ENCODE measurements around the gene FSD2.
"Not testable (repeated sequence)": the region's sequence is repeated elsewhere in the genome, so short reads cannot be mapped to it uniquely, and the experiment has no call there.

FSD2 gene

DNA sequence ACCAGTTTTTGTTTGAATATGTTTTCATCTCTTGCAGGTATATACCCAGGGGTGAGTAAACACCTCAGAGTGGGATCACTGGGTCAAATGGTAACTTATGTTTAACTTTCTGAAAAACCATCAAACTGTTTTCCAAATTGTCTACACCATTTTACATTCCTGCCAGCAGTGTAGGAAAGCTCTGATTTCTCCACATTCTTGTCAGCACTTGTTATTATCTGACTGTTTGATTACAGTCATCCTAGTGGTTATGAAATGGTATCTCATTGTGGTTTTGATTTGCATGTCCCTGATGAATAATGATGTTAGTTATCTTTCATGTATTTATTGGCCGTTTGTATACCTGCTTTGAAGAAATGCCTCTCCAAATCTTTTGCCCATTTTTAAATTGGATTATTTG, 13.8 kb downstream of the FSD2 start:
- no peak for DNase-seq (ENCODE audit: low spot score)

DNA sequence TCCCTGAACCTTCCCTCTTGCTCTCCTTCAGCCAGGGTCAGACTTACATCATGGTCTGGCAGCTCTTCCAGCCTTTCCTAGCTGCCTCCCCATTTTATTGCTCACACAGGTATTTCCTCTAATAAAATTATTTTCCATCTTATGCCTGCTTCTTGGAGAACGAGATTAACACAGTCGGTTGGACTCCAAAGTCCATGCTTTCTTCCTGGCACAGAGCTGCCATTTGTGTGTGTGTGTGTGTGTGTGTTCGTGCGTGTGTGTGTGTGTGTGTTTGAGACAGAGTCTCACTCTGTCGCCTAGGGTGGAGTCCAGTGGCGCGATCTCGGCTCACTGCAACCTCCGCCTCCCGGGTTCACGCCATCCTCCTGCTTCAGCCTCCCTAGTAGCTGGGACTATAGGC, 15.5 kb downstream of the FSD2 start:
- no peak for DNase-seq (ENCODE audit: low spot score)

DNA sequence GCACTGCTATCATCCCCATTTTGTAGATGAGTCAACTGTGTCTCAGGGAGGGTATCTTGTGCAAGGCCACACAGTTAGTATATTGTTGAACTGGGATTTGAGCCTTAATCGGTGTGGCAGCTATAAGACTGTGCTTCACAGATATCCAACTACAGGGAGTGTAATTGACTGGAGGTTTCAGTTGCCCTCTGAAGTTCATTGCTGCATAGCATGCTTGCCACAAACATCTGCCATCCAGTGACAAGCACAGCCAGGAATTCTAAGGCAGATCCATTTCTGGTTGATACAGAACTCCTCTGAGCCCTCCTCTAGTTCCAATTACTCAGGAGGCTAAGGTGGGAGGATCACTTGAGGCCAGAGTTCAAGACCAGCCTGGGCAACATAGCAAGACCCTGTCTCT, 16.4 kb downstream of the FSD2 start:
- no peak for DNase-seq (ENCODE audit: low spot score)

DNA sequence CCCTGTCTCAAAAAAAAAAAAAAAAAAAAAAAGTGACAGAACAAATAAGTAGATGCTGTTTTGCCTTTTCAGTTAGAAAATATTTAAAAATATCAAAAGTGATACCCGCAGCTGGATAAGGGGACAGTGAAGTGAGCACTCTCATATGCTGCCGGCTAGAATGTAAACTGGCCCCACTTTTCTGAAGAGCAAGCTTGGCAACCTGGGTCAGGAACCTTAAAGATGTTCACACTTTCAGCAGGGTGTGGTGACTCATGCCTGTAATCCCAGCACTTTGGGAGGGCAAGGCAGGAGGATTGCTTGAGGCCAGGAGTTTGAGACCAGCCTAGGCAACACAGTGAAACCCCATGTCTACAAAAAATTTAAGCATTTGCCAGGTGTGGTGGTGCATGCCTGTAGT, 17.4 kb downstream of the FSD2 start:
- DNase-seq (ENCODE audit: low spot score), result no peak

DNA sequence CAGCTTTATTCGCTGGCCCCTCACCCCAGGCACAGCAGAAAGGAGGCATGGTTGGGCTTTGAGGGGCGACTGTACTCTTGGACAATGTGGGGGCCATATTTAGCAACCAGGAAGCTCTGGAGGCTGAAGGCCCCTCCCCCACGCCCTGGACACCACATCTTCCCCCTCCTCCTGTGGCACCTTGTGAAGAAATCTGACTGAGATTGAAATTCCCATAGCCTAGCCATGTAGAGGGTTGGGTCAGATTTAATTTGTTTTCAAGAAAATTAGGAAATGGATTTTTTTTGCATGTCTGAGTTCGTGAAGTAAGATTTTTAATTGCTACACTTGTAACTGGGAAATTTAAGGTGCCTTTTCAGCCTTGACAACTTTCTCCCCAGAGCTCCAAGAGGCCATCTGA, 24.5 kb downstream of the FSD2 start:
- DNase-seq (ENCODE audit: low spot score), result no peak

DNA sequence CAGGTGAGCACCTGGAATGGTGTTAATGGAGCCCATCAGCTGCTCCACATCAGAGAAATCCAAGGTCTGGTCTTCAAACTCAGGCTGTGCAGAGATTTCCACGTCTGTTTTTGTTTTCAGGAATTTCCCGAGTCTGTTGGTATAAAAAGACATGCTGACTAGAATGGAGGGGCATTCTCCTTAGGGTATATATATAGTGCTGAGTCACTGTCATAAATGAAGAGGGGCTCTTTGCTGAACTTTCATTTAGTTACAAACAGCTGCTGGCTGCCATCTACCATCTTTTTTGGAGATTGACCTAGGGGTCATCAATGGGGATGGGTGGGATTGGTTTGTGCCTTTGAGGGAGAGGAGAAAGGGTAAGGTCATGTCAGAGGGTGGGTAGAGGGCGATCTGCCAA, 27.1 kb downstream of the FSD2 start:
- DNase-seq (ENCODE audit: low spot score), result no peak

DNA sequence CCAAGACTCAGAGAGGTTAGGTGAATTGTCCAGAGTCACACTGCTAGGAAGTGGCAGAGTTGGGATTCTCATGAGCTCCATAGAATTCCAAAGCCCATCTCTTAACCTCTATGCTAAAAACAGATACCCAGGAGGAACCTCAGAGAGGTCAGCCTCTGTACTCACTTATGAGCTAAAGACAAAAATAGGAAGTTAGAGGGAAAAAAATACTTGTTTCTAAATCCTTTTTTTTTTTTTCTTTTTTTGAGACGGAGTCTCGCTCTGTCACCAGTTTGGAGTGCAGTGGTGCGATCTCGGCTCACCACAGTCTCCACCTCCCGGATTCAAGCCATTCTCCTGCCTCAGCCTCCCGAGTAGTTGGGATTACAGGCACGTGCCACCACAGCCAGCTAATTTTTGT, 31.4 kb downstream of the FSD2 start:
- DNase-seq (ENCODE audit: low spot score), result no peak

DNA sequence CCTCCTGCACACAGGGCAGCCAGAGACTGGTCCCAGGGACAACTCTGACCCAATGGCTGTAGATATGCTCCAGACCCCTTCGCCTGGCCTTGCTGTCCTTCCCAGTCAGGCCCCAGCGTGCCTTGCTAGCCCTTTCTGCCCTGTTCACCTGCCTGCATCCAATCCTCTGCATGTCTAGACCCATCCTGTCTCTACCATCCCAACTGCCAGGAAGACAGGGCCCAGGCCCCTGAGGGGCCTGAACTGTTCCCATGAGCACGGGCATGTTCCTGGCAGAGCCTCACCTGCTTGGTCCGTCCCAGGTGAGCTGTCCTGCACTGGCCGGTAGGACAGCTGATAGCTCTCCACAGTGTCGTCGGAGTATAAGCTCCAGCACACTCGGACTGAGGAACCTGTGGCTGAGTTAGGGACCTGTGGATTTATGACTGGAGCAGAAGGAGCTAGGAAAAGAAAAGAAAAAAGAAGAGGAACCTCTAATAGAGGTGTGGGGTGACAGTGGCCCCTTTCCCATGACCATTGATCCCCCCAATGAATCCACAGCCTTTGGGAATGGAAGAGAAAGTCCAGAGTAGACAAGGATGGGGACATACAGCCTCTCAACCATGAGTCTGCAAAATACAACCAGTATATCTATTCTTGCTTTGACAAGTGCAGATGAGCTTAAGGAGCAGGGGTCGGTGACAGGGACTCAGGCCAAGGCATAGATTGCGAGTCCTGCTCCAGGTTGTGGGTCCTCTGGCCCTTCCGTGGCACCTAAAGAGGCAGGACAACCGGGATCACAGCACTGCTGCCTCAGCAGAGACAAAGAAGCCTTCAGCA, 33.9 kb downstream of the FSD2 start:
- DNase-seq (ENCODE audit: low spot score), result no peak

DNA sequence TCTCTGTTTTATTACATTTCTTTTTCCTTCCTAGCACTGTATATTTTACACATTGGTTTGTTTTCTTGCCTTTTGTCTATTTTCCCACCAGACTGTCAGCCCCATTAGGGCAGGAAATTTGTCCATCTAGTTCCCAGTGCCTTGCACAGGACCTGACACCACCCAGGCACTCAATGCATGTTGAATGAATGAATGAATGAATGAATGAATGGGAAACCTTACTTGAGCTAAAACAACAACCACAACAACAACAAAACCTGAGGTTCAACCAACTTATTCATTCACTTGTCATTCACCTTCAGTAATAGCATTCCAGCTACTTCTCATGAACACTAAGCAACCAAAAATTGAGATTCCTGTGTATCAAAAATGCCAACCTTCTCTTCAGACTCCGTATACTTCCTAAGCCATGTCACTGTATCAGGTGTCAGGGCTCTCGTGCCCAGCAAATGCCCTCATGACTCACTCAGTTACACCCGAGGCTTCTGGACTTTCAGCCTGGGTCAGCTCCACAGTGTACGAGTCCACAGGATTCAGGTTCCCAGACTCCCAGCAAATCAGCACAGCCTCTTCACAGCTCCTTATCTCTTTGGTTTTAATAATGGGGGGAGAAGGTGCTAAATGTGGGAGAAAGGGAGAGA, 37.3 kb downstream of the FSD2 start:
- no peak for DNase-seq (ENCODE audit: low spot score)

DNA sequence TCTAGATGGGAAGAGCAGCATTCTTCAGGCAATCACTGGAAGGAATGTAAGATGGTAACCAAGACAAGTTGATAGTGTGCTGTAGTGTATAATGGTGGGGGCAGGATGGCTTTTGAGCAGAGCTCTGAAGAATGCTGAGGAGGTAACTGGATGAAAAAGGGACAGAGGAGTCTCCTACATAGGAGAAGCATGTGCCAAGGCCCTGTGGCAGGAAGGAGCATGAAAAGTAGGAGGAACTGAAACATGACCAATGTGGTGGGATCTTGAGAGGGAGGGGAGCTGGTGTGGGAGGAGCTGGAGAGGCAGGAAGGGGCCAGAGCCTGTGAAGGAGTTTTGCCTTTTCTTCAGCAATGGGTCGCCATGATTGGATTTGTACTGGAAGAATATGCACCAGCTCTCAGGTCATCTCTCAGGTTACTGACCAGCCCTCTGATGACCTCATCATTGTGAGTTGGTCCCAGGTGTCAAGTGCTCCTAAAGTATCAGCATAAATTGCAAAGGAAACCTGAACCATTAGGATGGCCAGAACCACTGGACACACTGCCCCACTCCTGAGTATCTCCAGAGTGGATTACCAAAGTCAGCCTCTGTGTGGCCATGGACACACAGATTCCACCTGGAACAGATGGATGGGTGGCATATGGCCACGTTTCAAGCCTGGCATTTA, 38.6 kb downstream of the FSD2 start:
- DNase-seq (ENCODE audit: low spot score), result no peak

DNA sequence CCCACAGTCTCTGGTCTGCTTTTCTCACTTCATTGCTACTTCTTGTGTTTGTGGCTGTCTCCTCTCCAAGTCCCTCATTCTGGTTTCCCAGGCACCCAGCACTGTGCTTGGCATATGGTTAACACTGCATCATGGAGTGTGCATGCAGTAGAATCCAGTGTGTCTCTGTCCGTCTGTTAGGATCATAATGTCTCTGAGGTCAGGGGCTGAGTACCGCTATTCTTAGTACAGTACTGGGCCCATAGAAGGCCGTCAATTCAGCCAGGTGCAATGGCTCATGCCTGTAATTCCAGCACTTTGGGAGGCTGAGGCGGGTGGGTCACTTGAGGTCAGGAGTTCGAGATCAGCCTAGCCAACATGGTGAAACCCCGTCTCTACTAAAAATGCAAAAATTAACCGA, 39.7 kb downstream of the FSD2 start:
- DNase-seq (ENCODE audit: low spot score), result not testable (repeated sequence)

DNA sequence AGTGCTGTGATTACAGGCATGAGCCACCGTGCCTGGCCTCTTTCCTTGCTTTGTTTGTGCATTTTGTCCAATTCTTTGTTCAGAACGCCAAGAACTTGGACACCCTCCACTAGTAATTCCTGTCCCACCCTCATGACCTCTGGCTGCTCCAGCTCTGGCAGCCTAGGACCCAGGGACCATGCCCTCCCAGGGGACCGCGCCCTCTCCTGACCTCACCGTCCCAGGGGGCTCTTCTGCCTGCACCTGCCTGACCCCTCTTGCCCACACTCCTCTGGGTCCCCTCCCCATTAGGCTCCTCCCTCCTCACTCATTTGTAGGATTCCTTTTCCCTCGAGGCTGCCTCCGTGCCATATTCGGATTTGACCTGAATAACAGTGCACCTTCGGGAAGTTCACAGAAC, 41.1 kb downstream of the FSD2 start:
- no peak for DNase-seq (ENCODE audit: low spot score)

DNA sequence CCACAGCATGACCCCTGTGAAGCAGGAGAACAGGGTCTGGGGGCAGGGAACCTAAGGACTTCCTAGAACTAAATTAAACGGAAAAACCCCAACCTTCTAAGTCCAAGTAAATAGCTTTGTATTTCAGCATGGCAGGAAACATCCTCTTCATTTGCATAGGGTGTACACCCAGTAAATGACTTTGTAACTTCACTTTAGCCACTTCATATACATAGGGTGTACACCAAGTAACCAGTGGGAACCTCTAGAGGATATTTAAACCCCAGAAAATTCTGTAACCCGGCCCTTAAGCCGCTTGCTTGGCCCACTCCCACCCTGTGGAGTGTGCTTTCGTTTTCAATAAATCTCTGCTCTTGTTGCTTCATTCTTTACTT, 41.8 kb downstream of the FSD2 start:
- no peak for DNase-seq (ENCODE audit: low spot score)

DNA sequence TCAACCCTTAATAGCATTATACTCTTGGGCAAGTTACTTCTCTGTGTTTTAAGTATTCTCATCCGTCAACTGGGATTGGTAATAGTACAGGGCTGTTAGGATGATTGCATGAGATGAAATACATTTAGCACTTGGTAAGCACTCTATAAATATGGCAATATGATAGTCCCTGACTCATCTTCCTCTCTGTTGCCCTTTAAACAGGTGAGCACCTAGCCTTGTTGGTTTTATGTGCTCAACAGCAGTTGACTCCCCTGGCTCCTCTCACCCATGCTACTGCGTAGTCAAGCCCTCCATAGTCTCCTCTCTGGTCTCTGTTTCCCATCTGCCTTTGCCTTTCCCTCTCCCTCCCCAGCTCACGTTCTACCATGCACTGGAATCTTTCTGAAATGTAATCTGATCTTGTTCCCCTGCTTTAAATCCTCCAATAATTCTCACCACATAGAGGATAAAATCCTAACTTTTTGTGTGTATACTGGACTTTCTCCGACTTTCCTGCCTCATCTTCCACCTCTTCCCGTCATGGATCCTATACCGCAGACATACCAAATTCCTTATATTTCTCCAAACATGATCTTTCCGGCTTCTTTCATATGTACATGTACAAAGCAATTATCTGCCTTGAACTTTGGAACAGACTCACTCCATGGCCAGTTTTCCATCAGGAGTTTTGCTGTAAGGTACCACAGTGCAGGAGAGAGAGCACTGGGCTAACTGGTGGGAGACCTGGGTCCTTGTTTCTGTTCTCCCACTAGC, 42.3 kb downstream of the FSD2 start:
- no peak for DNase-seq (ENCODE audit: low spot score)

DNA sequence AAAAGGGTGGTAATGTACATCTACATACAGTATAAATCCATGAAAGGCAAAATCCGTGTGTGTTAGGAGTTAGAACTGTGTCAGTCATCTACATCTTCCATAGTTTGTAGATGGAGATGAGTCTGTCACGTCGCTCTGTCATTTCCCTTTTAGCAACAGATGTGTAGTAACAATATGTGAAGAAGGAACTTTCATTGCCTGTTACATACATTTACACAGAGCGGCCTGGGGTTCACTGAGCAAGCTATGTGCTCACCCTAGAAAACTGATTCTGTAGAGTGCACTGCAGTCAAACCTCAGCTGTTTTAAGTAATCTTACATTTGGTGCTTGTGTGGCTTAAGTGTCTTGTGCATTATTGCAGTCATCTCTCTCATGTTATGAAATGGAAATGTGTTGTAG, 54.6 kb downstream of the FSD2 start:
- DNase-seq (ENCODE audit: low spot score), result no peak

DNA sequence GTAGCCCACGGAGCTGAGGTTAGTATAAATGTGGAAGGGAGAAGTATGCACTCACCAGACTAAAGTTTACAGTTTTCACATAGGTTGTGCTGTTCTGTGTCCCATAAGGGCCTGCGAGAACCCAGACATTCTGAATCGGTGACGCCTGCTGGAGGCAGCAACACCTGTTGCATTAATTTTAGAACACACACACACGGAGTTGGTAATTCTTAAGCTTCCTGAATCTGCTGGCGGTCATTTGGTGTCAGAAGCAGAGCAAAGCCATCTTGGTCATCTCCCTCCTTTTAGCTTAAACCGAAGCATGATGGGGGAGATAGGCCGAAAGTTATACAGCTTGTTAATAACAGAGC, 55.1 kb downstream of the FSD2 start:
- peak; percentile 1 for DNase-seq (ENCODE audit: low spot score)

DNA sequence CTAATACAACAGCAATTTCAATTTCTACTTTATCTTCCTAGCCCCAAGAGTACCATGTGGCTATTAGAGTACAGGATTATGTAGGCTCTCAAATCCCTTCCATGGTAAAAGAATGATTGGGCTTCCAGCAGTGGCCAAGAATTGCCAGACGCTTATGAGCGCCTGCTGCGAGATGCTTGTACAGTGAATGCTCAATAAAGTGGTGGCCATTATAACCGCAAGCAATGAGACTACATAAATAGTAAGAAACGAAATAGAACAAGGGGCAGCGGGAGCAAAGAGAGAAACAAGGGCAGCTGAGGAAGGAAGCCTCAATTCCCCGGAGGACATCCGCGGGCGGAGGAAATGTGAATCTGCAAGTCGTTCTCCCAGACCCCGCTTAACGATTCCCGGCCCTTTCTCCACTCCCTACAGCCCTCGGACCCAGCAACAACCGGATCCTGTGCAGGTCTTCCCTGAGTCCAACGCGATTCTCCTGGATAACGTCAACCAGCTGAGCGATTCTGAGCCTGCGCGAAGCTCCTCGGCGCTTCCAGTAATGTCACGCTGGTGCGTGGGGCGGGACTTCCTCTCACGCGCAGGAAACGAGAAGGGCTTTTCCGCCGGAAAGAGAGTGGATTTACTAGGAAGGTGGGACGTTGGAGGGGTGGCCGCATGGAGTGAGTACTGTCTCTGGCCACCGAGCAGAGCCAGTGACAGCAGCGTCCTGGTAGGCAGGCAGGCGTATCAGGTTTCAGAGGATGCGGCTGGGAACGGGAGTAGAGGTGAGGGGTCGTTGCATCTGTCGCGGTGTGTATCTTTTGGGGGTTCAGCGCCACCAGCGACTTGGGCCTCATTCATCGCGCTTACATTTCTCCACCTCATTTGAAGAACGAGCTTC, 55.7 kb downstream of the FSD2 start:
- DNase-seq (ENCODE audit: low spot score), result peak; percentile 85

DNA sequence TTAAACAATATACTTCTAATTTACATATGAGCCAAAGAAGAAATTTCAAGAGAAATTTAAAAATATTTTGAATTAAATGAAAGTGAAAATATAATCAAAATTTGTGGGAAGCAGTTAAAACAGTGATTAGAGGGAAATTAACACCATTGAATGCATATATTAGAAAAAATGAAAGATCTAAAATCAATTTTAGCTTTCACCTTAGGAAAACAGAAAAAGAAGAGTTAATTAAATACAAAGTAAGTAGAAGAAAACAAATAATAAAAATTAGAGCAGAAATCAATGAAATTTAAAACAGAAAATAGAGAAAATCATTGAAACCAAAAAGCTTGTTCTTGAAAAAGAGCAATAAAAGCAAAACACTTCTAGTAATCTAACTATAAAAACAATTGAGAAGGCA, 57.6 kb downstream of the FSD2 start:
- no peak for DNase-seq (ENCODE audit: low spot score)

DNA sequence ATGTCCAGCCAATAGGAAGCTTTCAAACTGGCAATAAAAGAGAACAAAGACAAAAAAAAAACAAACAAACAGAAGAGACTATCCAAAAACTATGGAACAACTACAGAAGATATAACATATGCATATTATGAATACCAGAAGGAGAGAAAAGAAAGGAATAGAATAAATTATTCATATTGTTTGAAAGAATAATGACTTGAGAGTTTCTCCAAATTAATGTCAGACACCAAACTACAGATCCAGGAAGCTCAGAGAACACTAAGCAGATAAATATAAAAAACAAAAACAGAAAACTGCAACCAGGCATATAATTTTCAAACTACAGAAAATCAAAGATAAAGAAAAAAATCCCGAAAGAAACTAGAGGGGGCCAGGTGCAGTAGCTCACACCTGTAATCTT, 62.1 kb downstream of the FSD2 start:
- no peak for DNase-seq (ENCODE audit: low spot score)

DNA sequence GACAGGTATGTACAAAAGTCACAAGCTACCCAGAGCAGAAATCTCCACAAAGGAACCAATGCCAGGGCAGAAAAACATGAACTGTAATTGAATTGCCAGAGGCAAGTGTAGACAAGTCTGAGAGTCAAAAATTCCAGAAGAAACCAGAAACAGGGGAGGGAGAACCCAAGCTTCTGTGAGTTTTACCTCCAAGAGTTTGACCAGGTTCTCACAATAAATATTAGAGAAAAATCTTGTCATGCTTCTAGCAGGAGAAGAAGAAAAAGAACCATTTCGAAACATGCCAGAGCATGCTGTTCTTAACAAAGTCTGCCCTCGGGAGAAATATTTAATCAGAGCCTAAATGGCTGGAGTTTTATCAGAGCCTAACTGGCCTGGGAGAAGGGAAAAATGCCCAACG, 63.7 kb downstream of the FSD2 start:
- no peak for DNase-seq (ENCODE audit: low spot score)

DNA sequence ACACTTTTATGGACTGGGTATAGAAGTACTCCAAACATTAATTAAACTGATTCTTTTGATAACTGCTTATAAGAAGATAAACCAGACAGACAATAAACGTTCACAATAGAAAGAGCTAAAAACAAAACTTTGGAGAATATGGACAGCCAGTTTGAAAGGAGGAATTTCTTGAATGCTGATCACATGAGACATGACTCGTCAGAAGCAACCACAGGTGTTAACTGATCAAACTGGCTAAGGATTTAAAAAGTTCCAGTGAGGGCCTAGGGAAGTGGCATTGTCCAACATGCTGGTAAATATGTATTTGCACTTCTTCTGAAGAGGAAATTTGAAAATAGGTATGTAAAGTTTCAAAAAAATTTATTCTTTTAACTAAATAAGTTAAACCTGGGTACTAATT, 66.8 kb downstream of the FSD2 start:
- DNase-seq (ENCODE audit: low spot score), result no peak

DNA sequence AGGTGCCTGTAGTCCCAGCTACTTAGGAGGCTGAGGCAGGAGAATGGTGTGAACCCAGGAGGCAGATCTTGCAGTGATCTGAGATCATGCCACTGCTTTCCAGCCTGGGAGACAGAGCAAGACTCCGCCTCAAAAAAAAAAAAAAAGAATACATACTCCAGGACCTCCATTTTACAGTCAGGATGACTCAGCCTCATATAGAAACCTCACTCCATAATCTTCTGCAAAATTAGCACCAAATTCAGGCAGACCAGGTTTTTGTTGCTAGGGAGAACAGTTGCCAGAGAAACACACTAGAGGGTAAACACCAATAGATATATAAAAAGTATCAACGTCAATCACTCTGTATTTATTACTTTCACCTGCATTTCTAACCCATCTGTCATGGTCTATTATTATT, 67.9 kb downstream of the FSD2 start:
- no peak for DNase-seq (ENCODE audit: low spot score)

All from CD4-positive, alpha-beta T cell treated with Interleukin-2 at 100 ng/mL for 4 hours (primary cell).